HFFc6 (cell line): ENCODE measurements around the gene MTA1. TPM values are rescaled to one million over a fixed set of nuclear protein-coding genes. Genes with fewer than 3 reads are reported as not detected.

Experiments used
- DNase-seq: peaks from one replicate; pipeline ENCODE4 v3.0.0-alpha.2; 2018
- H3K27ac Mint-ChIP-seq: 2 replicates; pipeline ENCODE4 v1.8.0; 2020; ENCODE audit warnings: mild to moderate bottlenecking, mixed read lengths
- H3K27me3 Mint-ChIP-seq: 2 replicates; pipeline ENCODE4 v1.8.0; 2021; ENCODE audit warnings: mild to moderate bottlenecking, moderate library complexity, mixed read lengths; ENCODE audit not compliant: insufficient read depth
- H3K36me3 Mint-ChIP-seq: 2 replicates; pipeline ENCODE4 v1.8.0; 2021; ENCODE audit warnings: low read depth, mixed read lengths
- H3K4me1 Mint-ChIP-seq: 2 replicates; pipeline ENCODE4 v1.8.0; 2020; ENCODE audit warnings: low read depth, mixed read lengths
- H3K4me3 Mint-ChIP-seq: 2 replicates; pipeline ENCODE4 v1.8.0; 2020; ENCODE audit warnings: mild to moderate bottlenecking, moderate library complexity, mixed read lengths
- H3K9me3 Mint-ChIP-seq: 2 replicates; pipeline ENCODE4 v1.8.0; 2020; ENCODE audit warnings: mild to moderate bottlenecking, mixed read lengths
- CTCF ChIP-seq: fragments of 200-600 bp; sonication (generic); IDR thresholded peaks from 2 replicates; pipeline ENCODE4 v1.5.0; 2021; ENCODE audit warnings: antibody characterized with exemption, mild to moderate bottlenecking
- total RNA-seq, 6 experiments: library from RNA; stranded (reverse); fragmentation: NEBNext Ultra II Directional; extraction: Animal tissue kit (Norgen Biotek cat#: 25700); gene quantifications; 2 replicates in 1 of 6; 3 replicates in 5 of 6; pipeline ENCODE4 v1.2.3, GENCODE V29; 2021

MTA1 gene
- total RNA-seq, 6 experiments from 2014 or later: 67.5 to 71.3 (median 69.2) TPM

- Mint-ChIP-seq H3K27me3 (peaks cover 11% of the 10 kb centered on the region), H3K27ac (no peak overlapping the region; the same call in 1 of the 2 replicates)
Measured at GRCh38 chr14:105485739-105486162, 66.1 kb downstream of the MTA1 start.

GRCh38 chr14:105486163-105486973, 66.7 kb downstream of the MTA1 start, which contains the start of gene CRIP1:
CRIP1 (plus strand) TSS chr14:105486886; CDS start chr14:105487260, 374 bp downstream.
- Mint-ChIP-seq H3K27ac (no peak within 1 kb of the TSS; the same call in none of the 2 replicates), H3K9me3 (no peaks in the 10 kb centered on the region), H3K4me3 (peak within 1 kb of the TSS; percentile 30; the same call in 1 of the 2 replicates), H3K27me3 (peaks cover 10% of the 10 kb centered on the region), H3K36me3 (no peaks in the 10 kb centered on the region), H3K4me1 (peaks cover 23% of the 10 kb centered on the region)
- DNase-seq: no peak
- TF ChIP-seq CTCF: no peak

More at GRCh38 chr14:105485739-105486162, 66.1 kb downstream of the MTA1 start:
- Mint-ChIP-seq H3K36me3 (no peaks in the 10 kb centered on the region), H3K4me3 (no peak overlapping the region), H3K4me1 (peaks cover 30% of the 10 kb centered on the region), H3K9me3 (no peaks in the 10 kb centered on the region)
- peak; percentile 16; the same call in 1 of the 2 replicates for TF ChIP-seq CTCF
- no peak for DNase-seq

- peaks cover 22% of the 10 kb centered on the region for H3K4me1 Mint-ChIP-seq
- H3K27me3 Mint-ChIP-seq: peaks cover 8% of the 10 kb centered on the region
- no peak overlapping the region for H3K27ac Mint-ChIP-seq
- no peak for TF ChIP-seq CTCF
- no peaks in the 10 kb centered on the region for H3K9me3 Mint-ChIP-seq
- peak overlapping the region; percentile 30; the same call in 1 of the 2 replicates for H3K4me3 Mint-ChIP-seq
- DNase-seq: no peak
- H3K36me3 Mint-ChIP-seq: no peaks in the 10 kb centered on the region
Measured at GRCh38 chr14:105486974-105487448, 67.4 kb downstream of the MTA1 start.

- no peaks in the 10 kb centered on the region for H3K36me3 Mint-ChIP-seq
- no peak for DNase-seq
- peak overlapping the region; percentile 17; the same call in 1 of the 2 replicates for H3K4me3 Mint-ChIP-seq
- no peak; the same call in 1 of the 2 replicates for TF ChIP-seq CTCF
- H3K4me1 Mint-ChIP-seq: peaks cover 18% of the 10 kb centered on the region
- peak overlapping the region; percentile 55 for H3K27ac Mint-ChIP-seq
- peaks cover 7% of the 10 kb centered on the region for H3K27me3 Mint-ChIP-seq
- no peaks in the 10 kb centered on the region for H3K9me3 Mint-ChIP-seq
Measured at GRCh38 chr14:105487449-105487985, 67.9 kb downstream of the MTA1 start.

- no peak; the same call in 1 of the 2 replicates for TF ChIP-seq CTCF
- Mint-ChIP-seq H3K4me3 (peak overlapping the region; percentile 17; the same call in 1 of the 2 replicates), H3K27ac (peak overlapping the region; percentile 55), H3K36me3 (no peaks in the 10 kb centered on the region), H3K27me3 (peaks cover 7% of the 10 kb centered on the region), H3K4me1 (peaks cover 17% of the 10 kb centered on the region), H3K9me3 (no peaks in the 10 kb centered on the region)
- no peak for DNase-seq
Measured at GRCh38 chr14:105487986-105488777, 68.6 kb downstream of the MTA1 start.
